Skeletal muscle tissue (tissue), 4 donors: Measurements from ENCODE around the gene KIAA0513. TPM values are rescaled to one million over a fixed set of nuclear protein-coding genes. Genes with fewer than 3 reads are reported as not detected.

ENCODE experiments used
- H3K27ac ChIP-seq: one replicate; pipeline ENCODE4 v1.7.0; 2013; ENCODE audit warnings: mild to moderate bottlenecking, low read depth, low read length, inconsistent platforms
- H3K27me3 ChIP-seq, 3 donors: one replicate each; pipeline ENCODE4 v1.7.0; 2013; ENCODE audit warnings: low read length in 3 of 3; ENCODE audit not compliant: control insufficient read depth in 3 of 3, insufficient read depth in 3 of 3
- H3K36me3 ChIP-seq, 3 donors: one replicate each; pipeline ENCODE4 v1.7.0; 2013; ENCODE audit warnings: low read length in 3 of 3; ENCODE audit not compliant: control insufficient read depth in 3 of 3, insufficient read depth in 3 of 3
- H3K4me1 ChIP-seq, 3 donors: one replicate each; pipeline ENCODE4 v1.7.0; 2013; ENCODE audit warnings: low read length in 3 of 3, mild to moderate bottlenecking in 3 of 3; ENCODE audit not compliant: control insufficient read depth in 3 of 3, insufficient read depth in 3 of 3
- H3K4me3 ChIP-seq, 3 donors: one replicate each; pipeline ENCODE4 v1.7.0; 2013; ENCODE audit warnings: low read length in 3 of 3
- H3K9ac ChIP-seq, 3 donors: one replicate each; pipeline ENCODE4 v1.7.0; 2013; ENCODE audit warnings: low read length in 3 of 3, mild to moderate bottlenecking in 3 of 3, moderate library complexity in 2 of 3, low read depth in 1 of 3
- H3K9me3 ChIP-seq, 3 donors: one replicate each; pipeline ENCODE4 v1.7.0; 2013; ENCODE audit warnings: low read length in 3 of 3; ENCODE audit not compliant: control insufficient read depth in 3 of 3
- total RNA-seq: library from RNA; depleted of rRNA; stranded (reverse); fragments of >200 nt; gene quantifications from one replicate; pipeline ENCODE4 v1.2.3, GENCODE V29; 2014
- donor health status: Osteomylitis.

KIAA0513 gene
- total RNA-seq, 1 donor from 2014 or later: 5.7 TPM

DNA sequence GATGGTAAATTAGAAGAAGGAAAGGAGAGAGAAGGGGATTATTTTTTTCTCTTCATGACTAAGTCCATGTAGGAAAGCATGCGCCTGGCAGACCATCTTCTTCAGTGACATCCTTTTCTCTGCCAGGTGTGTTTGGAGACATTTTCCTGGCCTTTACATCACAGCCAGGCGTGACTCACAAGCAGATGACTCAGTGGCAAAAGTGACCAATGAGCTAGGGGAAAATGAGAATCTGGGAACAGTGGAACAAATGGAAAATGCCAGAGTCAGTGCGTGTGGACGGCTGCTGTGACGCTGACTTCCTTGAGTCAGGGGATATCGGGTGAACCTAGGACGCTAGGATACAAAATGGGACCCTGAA is 9.4 kb downstream of the KIAA0513 start:
- H3K4me3 ChIP-seq: no peak overlapping the region
- H3K4me1 ChIP-seq: peaks cover 8 to 12% (median 10%) of the 10 kb centered on the region in 3 donors
- no peaks in the 10 kb centered on the region for H3K27me3 ChIP-seq
- H3K9me3 ChIP-seq: no peaks in the 10 kb centered on the region
- H3K9ac ChIP-seq: peak overlapping the region in 1 of 3 donors; percentile 25
- peaks cover 0 to 3% (median 2%) of the 10 kb centered on the region in 3 donors for H3K36me3 ChIP-seq
- H3K27ac ChIP-seq: no peak overlapping the region

DNA sequence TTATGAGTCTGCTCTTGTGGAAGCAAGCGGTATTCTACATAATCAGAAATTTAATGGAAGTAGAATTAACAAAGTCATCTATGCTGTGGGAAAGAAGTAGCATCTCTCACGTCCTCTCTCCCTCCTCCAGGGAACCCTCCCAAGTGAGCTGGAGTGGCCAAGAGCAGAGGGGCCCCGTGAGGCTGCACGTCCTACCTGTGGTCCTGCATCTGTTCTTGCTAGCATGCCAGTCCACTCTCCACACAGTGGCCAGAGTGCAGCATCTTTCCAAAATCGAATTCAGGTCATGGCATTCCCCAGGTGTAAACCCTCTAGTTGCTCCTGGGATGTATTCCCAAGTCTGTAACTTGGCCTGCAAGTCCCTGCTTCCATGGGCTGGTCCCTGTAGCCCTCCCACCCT is 10.1 kb downstream of the KIAA0513 start:
- Histone ChIP-seq H3K9me3 (no peaks in the 10 kb centered on the region), H3K36me3 (peaks cover 0 to 3% (median 0%) of the 10 kb centered on the region in 3 donors), H3K27ac (no peak overlapping the region), H3K9ac (no peak overlapping the region), H3K4me1 (peaks cover 15 to 17% (median 16%) of the 10 kb centered on the region in 3 donors), H3K27me3 (no peaks in the 10 kb centered on the region), H3K4me3 (no peak overlapping the region)

GRCh38 chr16:85040685-85041084 is 13.1 kb downstream of the KIAA0513 start:
- Histone ChIP-seq H3K9me3 (no peaks in the 10 kb centered on the region), H3K4me3 (no peak overlapping the region), H3K4me1 (peaks cover 15 to 18% (median 16%) of the 10 kb centered on the region in 3 donors), H3K27me3 (no peaks in the 10 kb centered on the region), H3K27ac (no peak overlapping the region), H3K9ac (no peak overlapping the region), H3K36me3 (peaks cover 0 to 2% (median 0%) of the 10 kb centered on the region in 3 donors)

DNA sequence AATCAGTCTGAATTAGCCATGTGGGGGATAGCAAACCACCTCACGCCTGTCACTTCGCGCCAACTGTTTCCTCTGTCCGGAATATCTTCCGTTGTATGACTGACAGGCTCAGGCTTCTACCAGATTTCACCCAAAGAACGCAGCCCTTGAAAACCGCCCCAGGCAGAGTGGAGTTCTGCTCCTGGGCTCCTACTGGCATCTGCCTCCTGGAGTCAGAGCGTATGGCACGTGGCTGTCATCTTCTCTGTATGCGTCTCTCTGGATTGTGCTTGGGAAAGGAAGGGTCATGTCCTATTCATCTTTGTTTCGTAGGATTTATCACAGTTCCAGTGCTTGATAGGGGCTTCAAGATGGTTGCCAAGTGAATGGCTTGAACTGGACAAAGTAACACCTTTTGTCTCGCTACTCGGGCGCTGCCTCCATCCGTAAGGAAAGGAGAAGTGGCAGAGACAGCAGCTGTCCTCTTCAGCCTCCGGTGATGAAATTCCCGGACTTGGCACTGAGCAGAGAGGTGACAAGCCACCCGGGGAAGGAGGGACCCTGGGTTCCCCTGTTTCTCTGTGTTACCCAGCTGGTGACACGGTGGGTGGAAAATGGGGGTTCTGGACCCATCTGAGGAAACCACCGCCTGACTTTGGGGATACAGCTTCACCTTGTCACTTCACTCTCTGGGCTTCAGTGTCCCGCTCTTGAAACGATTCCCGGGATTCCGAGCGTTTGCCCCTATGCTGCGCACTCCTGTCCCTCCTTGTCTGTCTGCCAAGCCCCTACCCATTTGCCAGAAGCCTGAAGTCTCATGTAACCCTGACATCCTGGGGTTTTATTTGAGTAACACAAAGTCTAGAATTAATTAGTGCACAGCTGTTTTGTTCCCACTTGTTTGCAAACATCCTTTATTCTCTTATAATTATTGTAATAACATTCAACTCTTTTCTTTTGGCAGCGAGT is 13.9 kb downstream of the KIAA0513 start:
- no peaks in the 10 kb centered on the region for H3K9me3 ChIP-seq
- H3K36me3 ChIP-seq: peaks cover 0 to 2% (median 0%) of the 10 kb centered on the region in 3 donors
- peak overlapping the region in 2 of 3 donors; percentile 41 to 51 for H3K4me3 ChIP-seq
- no peak overlapping the region for H3K27ac ChIP-seq
- H3K4me1 ChIP-seq: peaks cover 15 to 18% (median 16%) of the 10 kb centered on the region in 3 donors
- no peaks in the 10 kb centered on the region for H3K27me3 ChIP-seq
- peak overlapping the region in 1 of 3 donors; percentile 50 for H3K9ac ChIP-seq

DNA sequence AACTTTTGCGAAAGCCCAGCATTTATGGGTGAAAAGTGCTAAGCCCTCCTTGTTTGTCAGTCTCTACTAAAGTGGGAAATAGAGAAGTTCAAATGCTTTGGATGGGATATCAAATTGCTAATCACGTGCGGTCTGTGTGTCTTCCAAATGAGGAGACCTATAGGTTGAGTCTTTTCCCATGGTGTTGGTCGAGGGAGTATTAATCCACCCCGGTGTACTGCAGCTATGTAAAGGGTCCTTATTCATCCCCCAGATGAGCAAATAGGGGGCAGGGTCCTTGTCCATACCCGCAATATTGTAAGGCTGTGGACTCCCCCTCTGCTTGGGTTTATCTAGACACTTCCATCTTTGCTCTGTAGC is 14.6 kb downstream of the KIAA0513 start:
- Histone ChIP-seq H3K27me3 (no peaks in the 10 kb centered on the region), H3K36me3 (peaks cover 0 to 2% (median 0%) of the 10 kb centered on the region in 3 donors), H3K27ac (no peak overlapping the region), H3K9me3 (no peaks in the 10 kb centered on the region), H3K4me1 (peaks cover 13 to 16% (median 16%) of the 10 kb centered on the region in 3 donors), H3K4me3 (no peak overlapping the region), H3K9ac (peak overlapping the region in 1 of 3 donors; percentile 50)

GRCh38 chr16:85042606-85043005 is 15.0 kb downstream of the KIAA0513 start:
- no peaks in the 10 kb centered on the region for H3K9me3 ChIP-seq
- H3K36me3 ChIP-seq: peaks cover 0 to 2% (median 0%) of the 10 kb centered on the region in 3 donors
- H3K4me1 ChIP-seq: peaks cover 13 to 16% (median 15%) of the 10 kb centered on the region in 3 donors
- H3K27me3 ChIP-seq: no peaks in the 10 kb centered on the region
- no peak overlapping the region for H3K9ac ChIP-seq
- no peak overlapping the region for H3K4me3 ChIP-seq
- H3K27ac ChIP-seq: no peak overlapping the region

DNA sequence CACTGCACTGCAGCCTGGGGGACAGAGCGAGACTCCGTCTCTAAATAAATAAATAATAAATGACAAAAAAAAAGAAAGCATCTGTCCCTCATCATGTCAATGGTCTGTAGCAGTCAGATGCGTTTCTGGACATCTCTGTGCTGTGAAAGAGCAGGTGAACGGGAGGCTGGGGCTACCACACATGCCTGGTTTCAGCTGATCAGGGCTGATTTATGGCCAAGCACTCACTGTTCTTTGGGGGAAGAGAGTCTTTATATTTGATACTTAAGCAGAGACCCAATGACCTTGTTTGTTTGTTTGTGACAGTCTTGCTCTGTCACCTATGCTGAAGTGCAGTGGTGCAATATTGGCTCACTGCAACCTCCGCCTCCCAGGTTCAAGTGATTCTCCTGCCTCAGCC is 17.5 kb downstream of the KIAA0513 start:
- Histone ChIP-seq H3K27me3 (no peaks in the 10 kb centered on the region), H3K9ac (no peak overlapping the region), H3K4me3 (no peak overlapping the region), H3K27ac (no peak overlapping the region), H3K36me3 (peaks cover 0 to 2% (median 0%) of the 10 kb centered on the region in 3 donors), H3K9me3 (no peaks in the 10 kb centered on the region), H3K4me1 (peaks cover 13 to 24% (median 22%) of the 10 kb centered on the region in 3 donors)

GRCh38 chr16:85045641-85046471 is 18.3 kb downstream of the KIAA0513 start:
- H3K27me3 ChIP-seq: no peaks in the 10 kb centered on the region
- no peak overlapping the region for H3K9ac ChIP-seq

DNA sequence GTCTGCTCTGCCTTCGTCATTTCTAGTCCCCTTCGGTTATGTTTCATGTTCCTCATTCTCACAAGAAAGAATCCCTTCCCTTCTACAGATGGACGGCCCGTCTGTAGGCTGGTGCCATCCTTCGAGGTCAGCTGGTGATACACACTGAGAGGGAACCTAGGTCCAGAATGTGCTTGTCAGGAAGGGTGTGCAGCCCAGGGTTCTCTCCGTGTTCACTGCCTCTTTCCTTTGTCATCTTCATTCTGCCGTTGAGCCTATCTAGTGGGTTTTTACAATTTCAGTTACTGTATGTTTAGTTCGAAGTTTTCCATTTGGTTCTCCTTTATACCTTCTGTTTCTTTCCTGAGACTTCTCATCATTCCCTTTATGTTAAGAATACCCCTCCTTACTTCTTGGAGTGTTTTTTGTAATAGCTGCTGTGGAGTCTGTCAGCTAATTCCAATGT is 18.9 kb downstream of the KIAA0513 start:
- H3K36me3 ChIP-seq: peaks cover 0 to 2% (median 0%) of the 10 kb centered on the region in 3 donors
- no peaks in the 10 kb centered on the region for H3K27me3 ChIP-seq
- H3K4me1 ChIP-seq: peaks cover 11 to 23% (median 21%) of the 10 kb centered on the region in 3 donors
- H3K27ac ChIP-seq: no peak overlapping the region
- no peak overlapping the region for H3K9ac ChIP-seq
- H3K9me3 ChIP-seq: no peaks in the 10 kb centered on the region
- H3K4me3 ChIP-seq: no peak overlapping the region

More at GRCh38 chr16:85045641-85046471, 18.3 kb downstream of the KIAA0513 start:
- Histone ChIP-seq H3K36me3 (peaks cover 0 to 2% (median 0%) of the 10 kb centered on the region in 3 donors), H3K9me3 (no peaks in the 10 kb centered on the region), H3K4me3 (no peak overlapping the region), H3K4me1 (peaks cover 13 to 28% (median 26%) of the 10 kb centered on the region in 3 donors), H3K27ac (no peak overlapping the region)
